Endothelial cell of umbilical vein (primary cell): ENCODE measurements around the gene FMNL2. TPM values are rescaled to one million over a fixed set of nuclear protein-coding genes. Genes with fewer than 3 reads are reported as not detected.
A peak's percentile ranks its signal among the peaks of the same experiment; 100 is the strongest.

Experiments used
- BruUV-seq: library from RNA; stranded (reverse); fragments of 400-500 nt; replicated peaks from 2 replicates; lab custom pipeline; 2021; lab: Mats Ljungman, UMichigan
- CTCF ChIA-PET: fragments of 300-600, 350-600 bp; sonication (Branson Sonifier 250); formaldehyde crosslinking; loops from one replicate; lab custom pipeline; 2021; ENCODE audit warnings: antibody characterized with exemption, inconsistent platforms; lab: Charles Lee
- POLR2A ChIA-PET: fragments of 300-600, 350-600 bp; sonication (Branson Sonifier 250); formaldehyde crosslinking; loops from one replicate; lab custom pipeline; 2021; ENCODE audit warnings: antibody characterized with exemption, inconsistent platforms; lab: Charles Lee
- DNase-seq: peaks from one replicate; pipeline ENCODE4 v3.0.0-alpha.2; 2011; ENCODE audit warnings: low read depth, low spot score
- FAIRE-seq: peaks from 2 replicates; lab custom pipeline; 2011; peaks lifted over from hg19 to GRCh38; lab: Jason Lieb, UNC
- H2AFZ ChIP-seq: 2 replicates; pipeline ENCODE4 v1.6.0; 2012; ENCODE audit warnings: low read depth, low read length, control low read depth, inconsistent platforms
- H3K27ac ChIP-seq: 2 replicates; pipeline ENCODE4 v1.5.1; 2011; ENCODE audit warnings: low read depth, mild to moderate bottlenecking, control low read depth, low read length, moderate library complexity; ENCODE audit not compliant: insufficient read depth
- H3K27me3 ChIP-seq, 2 experiments: 2 replicates each; pipeline versions ENCODE4 v1.6.0 to v1.6.1; 2011; ENCODE audit warnings: low read length in 2 of 2, mixed read lengths in 1 of 2; ENCODE audit not compliant: control insufficient read depth in 2 of 2, insufficient read depth in 2 of 2
- H3K36me3 ChIP-seq, 2 experiments: 2 replicates in 1 of 2; 3 replicates in 1 of 2; pipeline ENCODE4 v1.5.1; 2011; ENCODE audit warnings: low read length in 2 of 2, mild to moderate bottlenecking in 1 of 2, moderate library complexity in 1 of 2; ENCODE audit not compliant: control insufficient read depth in 2 of 2, insufficient read depth in 2 of 2; ENCODE audit errors: extremely low read depth in 1 of 2
- H3K4me1 ChIP-seq: 3 replicates; pipeline ENCODE4 v1.5.1; 2011; ENCODE audit warnings: mild to moderate bottlenecking, low read length; ENCODE audit not compliant: control insufficient read depth, insufficient read depth; ENCODE audit errors: extremely low read depth
- H3K4me2 ChIP-seq: 2 replicates; pipeline ENCODE4 v1.6.1; 2011; ENCODE audit warnings: low read length, control low read depth, mixed read lengths; ENCODE audit not compliant: insufficient read depth
- H3K4me3 ChIP-seq, 3 experiments: fragments of 200-600 bp in 1 of 3; sonication (generic), shearing (Covaris generic) in 1 of 3; replicated peaks in 1 of 3; 2 replicates each; pipeline ENCODE4 v1.5.1; 2011 to 2016; ENCODE audit warnings: control low read depth in 3 of 3, low read length in 3 of 3, mild to moderate bottlenecking in 2 of 3, inconsistent platforms in 1 of 3, low read depth in 1 of 3, moderate library complexity in 1 of 3; ENCODE audit not compliant: insufficient read depth in 1 of 3
- H3K79me2 ChIP-seq: 2 replicates; pipeline ENCODE4 v1.6.0; 2012; ENCODE audit warnings: low read length, inconsistent platforms; ENCODE audit not compliant: control insufficient read depth, insufficient read depth
- H3K9ac ChIP-seq: replicated peaks from 2 replicates; pipeline ENCODE3; 2011; ENCODE audit warnings: low read length, control low read depth; ENCODE audit not compliant: insufficient read depth; ENCODE audit errors: extremely low read depth
- H3K9me1 ChIP-seq: replicated peaks from 3 replicates; pipeline ENCODE4 v1.6.0; 2011; ENCODE audit warnings: mild to moderate bottlenecking, low read length; ENCODE audit not compliant: control insufficient read depth, insufficient read depth; ENCODE audit errors: extremely low read depth
- H3K9me3 ChIP-seq: replicated peaks from 2 replicates; pipeline ENCODE4 v1.5.1; 2012; ENCODE audit warnings: low read length, inconsistent platforms; ENCODE audit not compliant: control insufficient read depth, insufficient read depth
- H4K20me1 ChIP-seq: replicated peaks from 2 replicates; pipeline ENCODE3; 2011; ENCODE audit warnings: mild to moderate bottlenecking, low read length; ENCODE audit not compliant: control insufficient read depth, insufficient read depth; ENCODE audit errors: extremely low read depth
- EZH2 ChIP-seq: IDR thresholded peaks from 2 replicates; pipeline ENCODE4 v1.6.1; 2012; ENCODE audit warnings: borderline replicate concordance, low read depth, mild to moderate bottlenecking, moderate library complexity, low read length, inconsistent platforms; ENCODE audit not compliant: severe bottlenecking
- FOS ChIP-seq: IDR thresholded peaks from 2 replicates; pipeline ENCODE4 v1.6.1; 2011; ENCODE audit warnings: mild to moderate bottlenecking, low read length, moderate library complexity, borderline replicate concordance; ENCODE audit not compliant: insufficient read depth
- GATA2 ChIP-seq: IDR thresholded peaks from 2 replicates; pipeline ENCODE4 v1.7.0; 2011; ENCODE audit warnings: low read depth, mild to moderate bottlenecking, moderate library complexity, mixed read lengths, low read length; ENCODE audit not compliant: insufficient read length, insufficient read depth
- JUN ChIP-seq: IDR thresholded peaks from 2 replicates; pipeline ENCODE4 v1.6.1; 2011; ENCODE audit warnings: borderline replicate concordance, low read depth; ENCODE audit not compliant: insufficient read length, insufficient read depth
- MYC ChIP-seq: IDR thresholded peaks from one replicate; pipeline ENCODE4 v1.6.1; 2011; ENCODE audit warnings: mild to moderate bottlenecking, low read depth, low read length
- POLR2A ChIP-seq: IDR thresholded peaks from 2 replicates; pipeline ENCODE4 v1.6.1; 2012; ENCODE audit warnings: low read depth, mild to moderate bottlenecking, control low read depth, low read length
- POLR2AphosphoS5 ChIP-seq: IDR thresholded peaks from 2 replicates; pipeline ENCODE4 v1.6.1; 2012; ENCODE audit warnings: low read depth, mild to moderate bottlenecking, control low read depth, low read length, moderate library complexity; ENCODE audit not compliant: insufficient read depth
- dilution Hi-C: fragments of 300-500 bp; cut with MboI; formaldehyde crosslinking; loops from one replicate; pipeline ENCODE4 v1.15.0; 2019; ENCODE audit warnings: low sequenced_read_pairs; ENCODE audit not compliant: extremely low pct_ligation_motif_present
- intact Hi-C: fragments of 100-400 bp; cut with micrococcal nuclease; formaldehyde crosslinking; loops from one replicate; pipeline ENCODE4 v1.10.0; 2022
- polyA plus RNA-seq, 4 experiments: library from polyadenylated mRNA; depleted of rRNA in 3 of 4; stranded (reverse) in 3 of 4; unstranded in 1 of 4; fragments of >200 nt; gene quantifications; 2 replicates each; pipeline versions ENCODE4 v1.2.1 to v1.2.3, GENCODE V29; 2011 to 2012; ENCODE audit warnings: missing spikeins in 1 of 4
- total RNA-seq: library from RNA; stranded (reverse); gene quantifications from 2 replicates; pipeline ENCODE4 v1.2.3, GENCODE V29; 2021
- TF ChIP-seq, protein P1 (sequence below), 2 donors: IDR thresholded peaks; 1 replicate in 1 of 2; 2 replicates in 1 of 2; pipeline ENCODE4 v1.5.1; 2011; ENCODE audit warnings: low read length in 2 of 2, mild to moderate bottlenecking in 2 of 2, moderate library complexity in 2 of 2, control low read depth in 1 of 2, inconsistent platforms in 1 of 2, low read depth in 1 of 2; ENCODE audit not compliant: insufficient read depth in 1 of 2; ENCODE audit errors: extremely low read depth in 1 of 2
- TF ChIP-seq, protein P2 (sequence below): IDR thresholded peaks from 2 replicates; pipeline ENCODE4 v1.6.1; 2011; ENCODE audit not compliant: insufficient read depth, insufficient read length

FMNL2 gene
- total and polyA plus RNA-seq, 2 donors (not counting 3 experiments of a cell fraction or from before 2014, with no cell fraction given): 8.3 to 28.0 TPM

DNA sequence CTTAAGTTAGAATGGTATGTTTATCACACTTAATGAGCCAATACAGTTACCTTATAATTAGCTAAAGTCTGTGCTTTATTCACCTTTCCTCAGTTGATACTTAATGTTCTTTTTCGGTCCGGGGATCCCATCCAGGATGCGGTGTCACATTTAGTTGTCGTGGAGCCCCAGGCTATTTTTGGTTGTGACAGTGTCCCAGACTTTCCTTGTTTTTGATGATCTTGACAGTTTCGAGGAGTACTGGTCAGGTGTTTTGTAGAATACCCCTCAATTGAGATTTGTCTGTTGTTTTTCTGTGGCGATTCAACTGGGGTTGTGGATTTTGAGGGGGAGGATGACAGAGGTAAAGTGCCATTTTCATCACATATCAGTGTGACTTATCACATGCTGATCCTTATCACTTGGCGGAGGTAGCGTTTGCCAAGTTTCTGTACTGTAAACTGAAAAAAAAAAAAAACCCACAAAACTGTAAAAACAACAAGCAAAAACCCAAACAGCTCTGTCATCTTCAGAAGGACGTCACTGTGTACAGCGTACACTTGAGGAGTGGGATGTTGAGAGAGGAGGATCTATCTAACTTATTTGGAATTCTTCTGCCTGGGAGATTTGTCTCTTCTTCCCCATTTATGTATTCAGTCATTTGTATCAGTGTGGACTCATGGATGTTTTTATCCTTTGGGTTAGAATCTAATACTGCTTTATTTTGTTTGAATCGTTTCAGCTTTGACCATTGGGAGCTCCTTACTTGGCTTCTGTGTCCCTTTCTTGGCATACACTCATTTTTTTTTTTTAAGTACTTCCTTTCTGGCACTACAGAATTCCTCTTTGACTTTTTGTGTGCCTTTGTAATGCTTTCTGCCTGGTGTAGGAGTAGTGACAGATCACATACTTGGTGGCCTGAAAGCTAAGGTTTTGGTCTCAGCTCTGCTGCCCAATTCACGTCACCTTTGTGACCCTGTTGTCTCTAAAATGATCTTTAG is 68.1 kb downstream of the FMNL2 start:
- H2AFZ ChIP-seq: no peak overlapping the region
- peaks cover 48% of the 10 kb centered on the region for H3K4me1 ChIP-seq
- dilution Hi-C loops: no loop called here
- ChIA-PET CTCF (interaction anchor here (0.6 to 6.3 kb wide), 6 partner anchors 10 to 233 kb away, joined by 3 to 31 read pairs (median 3); no protein-coding TSS in a partner anchor), POLR2A (interaction anchor here (0.6 kb wide), 1 partner anchor 8 kb away, joined by 3 read pairs; no protein-coding TSS in a partner anchor)
- peak; percentile 64 for DNase-seq
- no peaks in the 10 kb centered on the region for H3K27me3 ChIP-seq
- H3K9me3 ChIP-seq: no peaks in the 10 kb centered on the region
- no peak overlapping the region for H3K4me2 ChIP-seq
- no peak overlapping the region for H3K27ac ChIP-seq
- peak; percentile 56 for FAIRE-seq
- intact Hi-C loops: no loop called here
- TF ChIP-seq POLR2A (no peak), GATA2 (peak; percentile 60)
- no TSS peak for BruUV-seq
- no peak overlapping the region for H3K9ac ChIP-seq
- no peaks in the 10 kb centered on the region for H3K9me1 ChIP-seq
- H4K20me1 ChIP-seq: no peaks in the 10 kb centered on the region
- H3K36me3 ChIP-seq: no peaks in the 10 kb centered on the region
- H3K4me3 ChIP-seq: no peak overlapping the region
- peaks cover 44% of the 10 kb centered on the region for H3K79me2 ChIP-seq

GRCh38 chr2:152405206-152406118 is 70.5 kb downstream of the FMNL2 start:
- intact Hi-C loops: loop anchor here (1.0 to 5.0 kb wide), 3 partner anchors 16 to 213 kb away; partner anchors contain the start of gene FMNL2
- no peaks in the 10 kb centered on the region for H3K36me3 ChIP-seq

More at GRCh38 chr2:152405206-152406118, 70.5 kb downstream of the FMNL2 start:
- Histone ChIP-seq H3K27me3 (no peaks in the 10 kb centered on the region), H4K20me1 (no peaks in the 10 kb centered on the region), H3K4me3 (peak overlapping the region in 1 of 3 experiments; percentile 16), H3K9me1 (no peaks in the 10 kb centered on the region), H3K4me2 (peak overlapping the region; percentile 53), H3K27ac (peak overlapping the region; percentile 64), H2AFZ (no peak overlapping the region), H3K79me2 (peaks cover 51% of the 10 kb centered on the region), H3K4me1 (peaks cover 49% of the 10 kb centered on the region), H3K9ac (no peak overlapping the region), H3K9me3 (no peaks in the 10 kb centered on the region)
- TSS peak; percentile 88 for BruUV-seq
- TF ChIP-seq GATA2 (peak; percentile 30), POLR2A (no peak), POLR2AphosphoS5 (peak; percentile 67), MYC (no peak), EZH2 (no peak), JUN (peak; percentile 86), FOS (peak; percentile 93)
- TF ChIP-seq, protein P1, sequence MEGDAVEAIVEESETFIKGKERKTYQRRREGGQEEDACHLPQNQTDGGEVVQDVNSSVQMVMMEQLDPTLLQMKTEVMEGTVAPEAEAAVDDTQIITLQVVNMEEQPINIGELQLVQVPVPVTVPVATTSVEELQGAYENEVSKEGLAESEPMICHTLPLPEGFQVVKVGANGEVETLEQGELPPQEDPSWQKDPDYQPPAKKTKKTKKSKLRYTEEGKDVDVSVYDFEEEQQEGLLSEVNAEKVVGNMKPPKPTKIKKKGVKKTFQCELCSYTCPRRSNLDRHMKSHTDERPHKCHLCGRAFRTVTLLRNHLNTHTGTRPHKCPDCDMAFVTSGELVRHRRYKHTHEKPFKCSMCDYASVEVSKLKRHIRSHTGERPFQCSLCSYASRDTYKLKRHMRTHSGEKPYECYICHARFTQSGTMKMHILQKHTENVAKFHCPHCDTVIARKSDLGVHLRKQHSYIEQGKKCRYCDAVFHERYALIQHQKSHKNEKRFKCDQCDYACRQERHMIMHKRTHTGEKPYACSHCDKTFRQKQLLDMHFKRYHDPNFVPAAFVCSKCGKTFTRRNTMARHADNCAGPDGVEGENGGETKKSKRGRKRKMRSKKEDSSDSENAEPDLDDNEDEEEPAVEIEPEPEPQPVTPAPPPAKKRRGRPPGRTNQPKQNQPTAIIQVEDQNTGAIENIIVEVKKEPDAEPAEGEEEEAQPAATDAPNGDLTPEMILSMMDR (IDR thresholded peaks at IDR 0.05; ENCODE audit: extremely low read depth in 1 of 2, insufficient read depth in 1 of 2, low read depth in 1 of 2, low read length in 2 of 2): no peak
- TF ChIP-seq, protein P2, sequence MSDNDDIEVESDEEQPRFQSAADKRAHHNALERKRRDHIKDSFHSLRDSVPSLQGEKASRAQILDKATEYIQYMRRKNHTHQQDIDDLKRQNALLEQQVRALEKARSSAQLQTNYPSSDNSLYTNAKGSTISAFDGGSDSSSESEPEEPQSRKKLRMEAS: no peak
- ChIA-PET POLR2A (no interaction called here), CTCF (interaction anchor here (0.9 to 6.3 kb wide), 7 partner anchors 8 to 216 kb away, joined by 3 to 31 read pairs (median 4); no protein-coding TSS in a partner anchor)
- FAIRE-seq (peak; percentile 95), DNase-seq (peak; percentile 88)
- dilution Hi-C loops: no loop called here
